GM13977 (cell line): ENCODE data around the gene NRCAM.

Experiments
- DNase-seq: peaks from one replicate; pipeline ENCODE4 v3.0.0; 2012; ENCODE audit warnings: low spot score
- CTCF ChIP-seq: IDR thresholded peaks from 2 replicates; pipeline ENCODE4 v1.5.1; 2012; ENCODE audit warnings: mild to moderate bottlenecking, control low read depth; ENCODE audit not compliant: insufficient read depth; ENCODE audit errors: extremely low read depth, missing control alignments
- in situ Hi-C: fragments of 300-500 bp; cut with MboI; formaldehyde crosslinking; loops from one replicate; pipeline ENCODE4 v1.12.0; 2022; ENCODE audit warnings: low sequenced_read_pairs, low pct_unique_long_range_greater_than_20kb, mixed read lengths, inconsistent platforms; ENCODE audit not compliant: unreplicated experiment

NRCAM gene

GRCh38 chr7:108210796-108211195, 245.4 kb downstream of the NRCAM start:
- TF ChIP-seq CTCF, result no peak
- no peak for DNase-seq
- in situ Hi-C loops, result no loop called here

- no peak for DNase-seq
- in situ Hi-C loops, result no loop called here
- no peak for TF ChIP-seq CTCF
These were observed 250.9 kb downstream of the NRCAM start for GRCh38 chr7:108205311-108205710.

- no peak for DNase-seq
- TF ChIP-seq CTCF, result no peak
- in situ Hi-C loops, result no loop called here
These were observed 251.9 kb downstream of the NRCAM start for GRCh38 chr7:108204281-108204796.

GRCh38 chr7:108203537-108203936, 252.7 kb downstream of the NRCAM start:
- no peak for TF ChIP-seq CTCF
- in situ Hi-C loops, result no loop called here
- DNase-seq, result no peak

GRCh38 chr7:108202743-108203142, 253.5 kb downstream of the NRCAM start:
- no peak for DNase-seq
- in situ Hi-C loops, result no loop called here
- TF ChIP-seq CTCF, result no peak

- TF ChIP-seq CTCF, result no peak
- no peak for DNase-seq
- in situ Hi-C loops, result no loop called here
These were observed 254.5 kb downstream of the NRCAM start for GRCh38 chr7:108201766-108202165.

GRCh38 chr7:108200326-108200725, 255.9 kb downstream of the NRCAM start:
- no peak for TF ChIP-seq CTCF
- in situ Hi-C loops, result no loop called here
- DNase-seq, result no peak
